HEK293 (cell line): ENCODE measurements around the gene GALT.

ENCODE experiments used
- KLF10 ChIP-seq: fragments of 450-650 bp; IDR thresholded peaks from 2 replicates; pipeline ENCODE4 v1.5.1; 2018; ENCODE audit warnings: missing biosample characterization, mild to moderate bottlenecking, missing genetic modification characterization
- TF ChIP-seq, protein P1 (sequence below): fragments of 450-650 bp; formaldehyde crosslinking; IDR thresholded peaks from 2 replicates; pipeline ENCODE4 v1.5.1; 2016; ENCODE audit warnings: missing biosample characterization, missing genetic modification characterization, low read depth

DNA sequence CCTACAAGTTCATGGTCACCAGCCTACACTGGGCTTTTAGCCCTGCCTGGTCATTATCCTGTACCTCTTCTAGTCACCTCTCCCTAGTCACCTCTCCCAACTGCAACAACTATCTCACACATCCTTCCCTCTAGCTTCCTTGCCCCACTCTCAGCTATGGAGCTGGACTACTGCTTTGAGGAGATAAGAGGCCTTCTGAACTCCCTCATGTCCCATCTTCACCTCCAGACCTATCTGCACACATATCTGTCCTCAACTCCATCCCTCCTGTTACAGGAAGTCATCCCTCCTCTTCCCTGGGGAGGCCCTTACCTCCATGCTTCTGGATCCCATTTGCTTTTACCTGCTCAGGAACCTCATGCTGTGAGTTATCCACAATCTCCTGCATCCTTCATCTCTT lies 40.3 kb upstream of the GALT start:
- TF ChIP-seq, protein P1, sequence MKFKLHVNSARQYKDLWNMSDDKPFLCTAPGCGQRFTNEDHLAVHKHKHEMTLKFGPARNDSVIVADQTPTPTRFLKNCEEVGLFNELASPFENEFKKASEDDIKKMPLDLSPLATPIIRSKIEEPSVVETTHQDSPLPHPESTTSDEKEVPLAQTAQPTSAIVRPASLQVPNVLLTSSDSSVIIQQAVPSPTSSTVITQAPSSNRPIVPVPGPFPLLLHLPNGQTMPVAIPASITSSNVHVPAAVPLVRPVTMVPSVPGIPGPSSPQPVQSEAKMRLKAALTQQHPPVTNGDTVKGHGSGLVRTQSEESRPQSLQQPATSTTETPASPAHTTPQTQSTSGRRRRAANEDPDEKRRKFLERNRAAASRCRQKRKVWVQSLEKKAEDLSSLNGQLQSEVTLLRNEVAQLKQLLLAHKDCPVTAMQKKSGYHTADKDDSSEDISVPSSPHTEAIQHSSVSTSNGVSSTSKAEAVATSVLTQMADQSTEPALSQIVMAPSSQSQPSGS (tag by site-specific recombination), result no peak
- no peak for TF ChIP-seq KLF10 (tag by site-specific recombination)
